Hematopoietic multipotent progenitor cell treated with erythropoietin and hydrocortisone succinate and interleukin-3 and kit ligand, for 17 days (in vitro differentiated cells): Measurements from ENCODE around the gene MPP4.

ENCODE experiments used
- DNase-seq: peaks from one replicate; pipeline ENCODE4 v3.0.0-alpha.2; 2015; ENCODE audit warnings: low spot score

MPP4 gene

DNA sequence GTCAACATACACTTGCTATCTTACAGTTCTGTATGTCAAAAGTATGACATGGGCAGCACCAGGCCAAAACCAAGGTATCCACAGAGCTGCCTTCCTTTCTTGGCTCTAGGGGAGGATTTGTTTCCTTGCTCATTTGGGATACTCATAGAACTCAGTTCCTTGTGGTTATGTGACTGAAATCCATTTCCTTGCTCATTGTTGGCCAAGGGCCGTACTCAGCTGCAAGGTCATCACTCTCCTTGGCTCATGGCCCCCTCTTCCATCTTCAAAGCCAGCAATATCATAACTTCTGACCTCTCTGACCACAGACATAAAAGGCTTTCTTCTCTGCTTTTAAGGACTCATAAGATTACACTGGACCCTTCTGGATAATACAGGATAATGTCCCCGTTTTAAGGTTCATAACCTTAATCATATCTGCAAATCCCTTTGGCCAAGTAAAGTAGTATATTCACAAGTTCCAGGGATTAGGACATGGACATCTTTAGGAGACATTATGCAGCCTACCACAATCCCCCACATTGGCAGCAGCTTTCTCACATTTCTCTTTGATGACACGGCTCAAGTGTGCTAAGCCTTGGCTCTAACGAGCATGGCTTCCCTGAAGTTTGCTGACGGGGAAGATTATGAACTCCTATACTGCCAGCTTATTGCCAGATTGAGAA, 76.0 kb downstream of the MPP4 start:
- no peak for DNase-seq

DNA sequence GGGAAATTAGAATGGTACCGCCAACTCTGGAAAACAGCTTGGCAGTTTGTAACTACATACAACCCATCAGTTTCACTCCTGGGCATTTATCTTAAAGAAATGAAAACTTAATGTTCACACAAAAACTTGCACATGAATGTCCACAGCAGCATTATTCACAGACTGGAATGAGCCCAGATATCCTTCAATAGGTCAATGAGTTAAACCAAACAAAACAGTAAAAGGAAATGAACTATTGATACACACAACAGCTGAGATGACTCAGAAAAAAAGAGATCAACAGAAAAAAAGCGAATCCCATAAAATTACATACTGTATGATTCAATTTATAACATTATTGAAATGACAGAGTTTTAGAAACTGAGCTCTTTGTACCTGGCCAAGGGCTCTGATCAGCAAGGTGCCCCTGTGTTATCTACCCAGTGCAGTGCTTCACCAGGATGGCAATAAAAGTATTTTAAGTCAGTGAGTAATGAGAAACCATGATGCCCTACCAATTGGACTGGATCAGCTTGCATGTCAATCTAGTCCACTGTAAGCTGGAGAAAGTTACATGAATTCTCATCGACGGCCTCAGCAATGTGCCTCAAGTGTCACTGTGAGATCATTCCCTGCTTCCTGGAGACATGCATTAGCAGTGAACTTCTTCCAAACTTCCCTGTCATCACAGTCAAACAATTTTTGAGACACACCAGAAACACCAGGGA, 77.0 kb downstream of the MPP4 start:
- no peak for DNase-seq

DNA sequence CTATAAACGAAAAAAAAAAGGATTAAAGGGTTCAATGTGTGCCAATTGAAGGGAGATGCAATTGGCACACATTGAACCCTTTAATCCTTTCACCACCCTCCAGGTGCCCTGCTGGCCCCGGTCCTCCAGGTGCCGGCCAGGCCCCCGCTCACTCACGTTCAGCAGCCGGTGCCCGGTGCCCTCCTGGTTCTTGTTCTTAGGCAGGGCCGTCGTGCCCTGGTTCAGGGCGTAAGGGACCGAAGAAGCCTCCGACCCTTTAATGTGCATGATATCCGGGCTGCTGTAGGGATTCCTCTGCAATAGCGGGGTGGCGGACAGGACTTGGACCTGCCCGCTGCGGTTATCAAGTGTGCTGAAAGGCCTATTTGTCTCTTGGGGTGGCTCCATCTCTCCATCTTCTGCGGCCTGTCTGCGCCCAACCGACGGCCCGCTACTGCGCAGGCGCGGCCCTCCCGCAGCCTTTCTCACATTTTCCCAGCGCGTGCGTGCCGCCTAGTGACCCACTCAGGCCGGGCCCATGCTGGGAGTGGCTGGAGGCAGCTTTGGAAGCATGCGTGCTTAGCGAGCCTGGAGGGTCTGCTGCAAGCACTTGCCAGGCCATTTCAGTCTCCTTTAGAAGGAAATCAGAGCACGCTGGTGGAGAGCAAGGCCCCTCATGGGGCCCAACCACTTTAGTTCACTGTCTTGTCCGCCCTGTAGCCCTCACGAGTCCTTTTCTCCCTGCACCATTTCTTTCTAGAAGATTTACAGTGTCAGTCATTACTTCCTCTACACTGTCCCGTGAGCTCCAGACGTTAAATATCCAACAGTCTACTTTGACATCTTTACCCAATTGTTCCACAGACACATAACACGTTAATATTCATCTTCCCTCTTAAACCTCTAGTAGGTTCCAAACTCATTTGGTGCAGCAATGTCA, 79.4 kb downstream of the MPP4 start:
- DNase-seq = no peak

DNA sequence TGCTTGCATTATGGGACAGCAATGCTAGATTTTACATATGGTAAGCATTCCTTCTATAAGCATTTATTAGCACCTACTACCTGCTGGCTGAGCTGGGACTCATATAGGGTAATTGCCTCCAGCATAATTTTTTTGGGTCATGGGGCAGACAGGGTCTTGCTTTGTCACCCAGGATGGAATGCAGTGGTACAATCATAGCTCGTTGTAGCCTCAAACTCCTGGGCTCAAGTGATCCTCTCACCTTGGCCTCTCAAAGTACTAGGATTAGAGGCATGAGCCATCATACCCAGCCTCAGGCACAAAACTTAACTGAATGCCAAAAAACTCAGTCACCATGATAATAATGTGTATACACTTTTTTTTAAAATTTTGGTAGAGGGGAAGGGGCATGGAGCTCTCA, 90.4 kb downstream of the MPP4 start:
- DNase-seq = no peak

DNA sequence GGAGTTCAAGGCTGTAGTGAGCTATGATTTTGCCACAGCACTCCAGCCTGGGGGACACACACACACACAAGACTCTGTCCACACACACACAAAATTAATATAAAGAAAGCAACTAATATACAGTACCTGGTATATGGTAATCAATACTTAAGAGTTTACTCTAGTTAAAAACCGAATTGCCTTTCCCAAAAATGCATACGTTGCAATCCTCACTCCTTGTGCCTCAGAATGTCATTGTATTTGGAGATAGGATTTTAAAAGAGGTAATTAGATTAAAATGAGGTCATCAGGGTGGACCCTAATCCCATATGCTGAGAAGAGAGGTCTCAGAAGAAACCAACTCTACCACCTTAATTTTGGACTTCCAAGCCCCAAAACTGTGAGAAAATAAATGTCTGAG, 90.9 kb downstream of the MPP4 start:
- DNase-seq = no peak

DNA sequence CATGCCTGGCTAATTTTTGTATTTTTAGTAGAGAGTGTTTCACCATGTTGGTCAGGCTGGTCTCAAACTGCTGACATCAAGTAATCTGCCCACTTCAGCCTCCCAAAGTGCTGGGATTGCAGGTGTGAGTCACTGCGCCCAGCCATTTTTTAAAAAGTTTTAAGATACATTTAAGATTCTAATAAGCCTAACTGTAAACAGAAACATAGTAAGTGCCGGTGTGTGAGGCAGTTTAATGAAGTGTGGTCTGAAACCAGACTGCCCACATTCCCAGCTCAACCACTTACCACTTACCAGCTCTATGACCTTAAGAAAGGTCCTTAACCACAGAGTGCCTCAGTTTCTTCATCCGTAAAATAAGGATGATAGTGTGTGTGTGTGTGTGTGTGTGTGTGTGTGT, 97.5 kb downstream of the MPP4 start:
- no peak for DNase-seq

DNA sequence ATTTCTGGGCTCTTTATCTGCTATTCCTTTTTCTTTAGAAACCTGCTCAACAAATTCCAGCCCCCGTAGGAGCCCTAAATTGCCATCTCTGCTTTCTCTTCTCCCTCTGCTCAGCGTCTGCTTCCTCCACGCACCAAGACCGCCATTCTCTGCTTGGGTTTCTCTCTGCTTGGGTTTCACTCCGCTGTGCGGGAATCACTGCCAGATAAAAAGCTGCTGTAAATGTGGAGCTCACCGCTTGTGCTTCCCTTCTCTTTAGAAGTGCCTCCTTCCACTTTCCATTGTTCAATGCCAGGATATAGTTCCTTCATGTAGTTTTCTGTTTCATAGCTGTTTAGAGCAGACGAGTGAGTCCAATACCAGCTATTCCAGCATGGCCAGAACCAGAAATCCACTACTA, 101.0 kb downstream of the MPP4 start:
- no peak for DNase-seq
